Keratinocyte (primary cell): Measurements from ENCODE around the gene CLNK. TPM values are rescaled to one million over a fixed set of nuclear protein-coding genes. Genes with fewer than 3 reads are reported as not detected.

Source experiments
- DNase-seq: peaks from one replicate; pipeline ENCODE4 v3.0.0-alpha.2; 2011; ENCODE audit warnings: low read depth, missing footprints, low spot score
- FAIRE-seq: peaks from 2 replicates; lab custom pipeline; 2011; peaks lifted over from hg19 to GRCh38; lab: Jason Lieb, UNC
- H2AFZ ChIP-seq: 2 replicates; pipeline ENCODE4 v1.6.0; 2012; ENCODE audit warnings: low read length, control low read depth, inconsistent platforms; ENCODE audit not compliant: control insufficient read depth
- H3K27ac ChIP-seq: 2 replicates; pipeline ENCODE4 v1.5.1; 2011; ENCODE audit warnings: low read length; ENCODE audit not compliant: control insufficient read depth, insufficient read depth
- H3K27me3 ChIP-seq: 3 replicates; pipeline ENCODE4 v1.6.0; 2011; ENCODE audit warnings: low read length; ENCODE audit not compliant: control insufficient read depth, insufficient read depth; ENCODE audit errors: extremely low read depth
- H3K36me3 ChIP-seq, 2 experiments: 2 replicates in 1 of 2; 3 replicates in 1 of 2; pipeline ENCODE4 v1.5.1; 2011; ENCODE audit warnings: low read length in 2 of 2, mild to moderate bottlenecking in 1 of 2; ENCODE audit not compliant: control insufficient read depth in 2 of 2, insufficient read depth in 2 of 2; ENCODE audit errors: extremely low read depth in 1 of 2
- H3K4me1 ChIP-seq: 3 replicates; pipeline ENCODE4 v1.5.1; 2011; ENCODE audit warnings: low read length; ENCODE audit not compliant: control insufficient read depth, insufficient read depth; ENCODE audit errors: extremely low read depth
- H3K4me2 ChIP-seq: 3 replicates; pipeline ENCODE4 v1.6.0; 2011; ENCODE audit warnings: low read depth, low read length; ENCODE audit not compliant: control insufficient read depth, insufficient read depth; ENCODE audit errors: extremely low read depth
- H3K4me3 ChIP-seq, 3 experiments: fragments of 200-600 bp in 1 of 3; sonication (generic) in 1 of 3; 2 replicates in 2 of 3; 3 replicates in 1 of 3; pipeline ENCODE4 v1.5.1; 2011 to 2016; ENCODE audit warnings: low read length in 3 of 3, mild to moderate bottlenecking in 3 of 3, control low read depth in 2 of 3, inconsistent platforms in 1 of 3, low read depth in 1 of 3, mixed read lengths in 1 of 3, mixed run types in 1 of 3, moderate library complexity in 1 of 3; ENCODE audit not compliant: control insufficient read depth in 2 of 3, insufficient read depth in 2 of 3; ENCODE audit errors: extremely low read depth in 1 of 3
- H3K79me2 ChIP-seq: 2 replicates; pipeline ENCODE4 v1.6.0; 2012; ENCODE audit warnings: low read length; ENCODE audit not compliant: control insufficient read depth, insufficient read depth
- H3K9ac ChIP-seq: 3 replicates; pipeline ENCODE4 v1.6.0; 2011; ENCODE audit warnings: low read length; ENCODE audit not compliant: control insufficient read depth, insufficient read depth; ENCODE audit errors: extremely low read depth
- H3K9me1 ChIP-seq: 3 replicates; pipeline ENCODE4 v1.6.0; 2011; ENCODE audit warnings: low read length; ENCODE audit not compliant: control insufficient read depth, insufficient read depth; ENCODE audit errors: extremely low read depth
- H3K9me3 ChIP-seq: 2 replicates; pipeline ENCODE4 v1.5.1; 2012; ENCODE audit warnings: low read depth, low read length; ENCODE audit not compliant: control insufficient read depth
- H4K20me1 ChIP-seq: 3 replicates; pipeline ENCODE4 v1.6.0; 2011; ENCODE audit warnings: low read length; ENCODE audit not compliant: control insufficient read depth, insufficient read depth; ENCODE audit errors: extremely low read depth
- CTCF ChIP-seq, 3 experiments: IDR thresholded peaks in 1 of 3; conservative IDR thresholded peaks in 1 of 3; optimal IDR thresholded peaks in 1 of 3; 2 replicates in 2 of 3; 3 replicates in 1 of 3; pipeline versions ENCODE3 to v1.5.1; 2011; ENCODE audit warnings: low read length in 3 of 3, mild to moderate bottlenecking in 3 of 3, moderate library complexity in 2 of 3, control low read depth in 1 of 3, inconsistent platforms in 1 of 3; ENCODE audit not compliant: insufficient read depth in 2 of 3; ENCODE audit errors: extremely low read depth in 1 of 3
- EZH2 ChIP-seq: IDR thresholded peaks from one replicate; pipeline ENCODE4 v1.6.1; 2012; ENCODE audit warnings: inconsistent platforms, mild to moderate bottlenecking, low read length, moderate library complexity
- dilution Hi-C: fragments of 300-500 bp; cut with MboI; formaldehyde crosslinking; loops from one replicate; pipeline ENCODE4 v1.7.0; 2020; ENCODE audit warnings: low sequenced_read_pairs; ENCODE audit not compliant: extremely low pct_ligation_motif_present
- polyA plus RNA-seq, 5 experiments: library from polyadenylated mRNA; depleted of rRNA in 3 of 5; stranded (reverse) in 3 of 5; stranded (forward) in 1 of 5; unstranded in 1 of 5; fragments of >200 nt; gene quantifications; 1 replicate in 1 of 5; 2 replicates in 3 of 5; 3 replicates in 1 of 5; pipeline versions ENCODE4 v1.2.1 to v1.2.3, GENCODE V29; 2011 to 2012; ENCODE audit warnings: missing spikeins in 2 of 5, low read depth in 1 of 5, low replicate concordance in 1 of 5

Gene CLNK
- polyA plus RNA-seq, 1 donor (not counting 4 experiments of a cell fraction or from before 2014, with no cell fraction given), result not detected

GRCh38 chr4:10565166-10565780 is 119.3 kb downstream of the CLNK start:
- dilution Hi-C loops, result no loop called here
- H3K36me3 ChIP-seq, result no peaks in the 10 kb centered on the region
- FAIRE-seq (no peak), DNase-seq (no peak)
- TF ChIP-seq CTCF (optimal IDR thresholded peaks at IDR 0.05 in 1 of 3, IDR thresholded peaks at IDR 0.05 in 1 of 3, conservative IDR thresholded peaks at IDR 0.05 in 1 of 3; ENCODE audit: extremely low read depth in 1 of 3, insufficient read depth in 2 of 3, low read length in 3 of 3) (no peak), EZH2 (no peak)
- H3K9ac ChIP-seq, result no peak overlapping the region
- H3K4me1 ChIP-seq, result no peaks in the 10 kb centered on the region
- H3K27me3 ChIP-seq, result peaks cover 3% of the 10 kb centered on the region
- H3K4me2 ChIP-seq, result no peak overlapping the region
- H3K9me1 ChIP-seq, result no peaks in the 10 kb centered on the region
- no peak overlapping the region for H3K27ac ChIP-seq
- no peaks in the 10 kb centered on the region for H3K9me3 ChIP-seq
- H4K20me1 ChIP-seq, result no peaks in the 10 kb centered on the region
- no peak overlapping the region for H2AFZ ChIP-seq
- H3K79me2 ChIP-seq, result no peaks in the 10 kb centered on the region
- no peak overlapping the region for H3K4me3 ChIP-seq

GRCh38 chr4:10554694-10555093 is 129.9 kb downstream of the CLNK start:
- H3K79me2 ChIP-seq, result no peaks in the 10 kb centered on the region
- no peaks in the 10 kb centered on the region for H3K27me3 ChIP-seq
- H4K20me1 ChIP-seq, result no peaks in the 10 kb centered on the region
- no peak overlapping the region for H3K4me2 ChIP-seq
- no peaks in the 10 kb centered on the region for H3K9me1 ChIP-seq
- H3K9ac ChIP-seq, result no peak overlapping the region
- TF ChIP-seq CTCF (optimal IDR thresholded peaks at IDR 0.05 in 1 of 3, IDR thresholded peaks at IDR 0.05 in 1 of 3, conservative IDR thresholded peaks at IDR 0.05 in 1 of 3; ENCODE audit: extremely low read depth in 1 of 3, insufficient read depth in 2 of 3, low read length in 3 of 3), result peak; percentile 68 to 76 (median 71)
- no peak for TF ChIP-seq EZH2
- H3K36me3 ChIP-seq, result no peaks in the 10 kb centered on the region
- DNase-seq (peak; percentile 9), FAIRE-seq (peak; percentile 84)
- H3K4me1 ChIP-seq, result no peaks in the 10 kb centered on the region
- no peak overlapping the region for H3K27ac ChIP-seq
- dilution Hi-C loops, result no loop called here
- no peak overlapping the region for H3K4me3 ChIP-seq
- H3K9me3 ChIP-seq, result no peaks in the 10 kb centered on the region
- no peak overlapping the region for H2AFZ ChIP-seq
